Activated CD8-positive, alpha-beta memory T cell treated with anti-CD3 and anti-CD28 coated beads for 24 hours (primary cell): ENCODE results near the gene GFPT2.
A peak's percentile ranks its signal among the peaks of the same experiment; 100 is the strongest.

Source experiments
- DNase-seq: peaks from one replicate; pipeline ENCODE4 v3.0.0-alpha.2; 2020

GFPT2 gene

GRCh38 chr5:180353048-180353979, at the start of gene GFPT2:
Gene GFPT2 (minus strand): TSS chr5:180353336. CDS start chr5:180353217, 119 bp downstream.
- DNase-seq = peak; percentile 90

GRCh38 chr5:180402716-180403115, 49.6 kb upstream of the GFPT2 start:
- no peak for DNase-seq

- DNase-seq = no peak
Measured at GRCh38 chr5:180401229-180401907, 48.2 kb upstream of the GFPT2 start.

- no peak for DNase-seq
Measured at GRCh38 chr5:180400416-180400815, 47.3 kb upstream of the GFPT2 start.

- DNase-seq = no peak
Measured at GRCh38 chr5:180399401-180400215, 46.5 kb upstream of the GFPT2 start.

GRCh38 chr5:180396926-180397325, 43.8 kb upstream of the GFPT2 start:
- DNase-seq = no peak

- no peak for DNase-seq
Measured at GRCh38 chr5:180395540-180396274, 42.6 kb upstream of the GFPT2 start.

GRCh38 chr5:180394031-180394636, 41.0 kb upstream of the GFPT2 start:
- no peak for DNase-seq

- no peak for DNase-seq
Measured at GRCh38 chr5:180391276-180391675, 38.1 kb upstream of the GFPT2 start.

- DNase-seq = no peak
Measured at GRCh38 chr5:180390441-180391190, 37.5 kb upstream of the GFPT2 start.

- DNase-seq = no peak
Measured at GRCh38 chr5:180389252-180390101, 36.3 kb upstream of the GFPT2 start.

GRCh38 chr5:180387798-180388197, 34.7 kb upstream of the GFPT2 start:
- no peak for DNase-seq

- DNase-seq = no peak
Measured at GRCh38 chr5:180382926-180383325, 29.8 kb upstream of the GFPT2 start.

GRCh38 chr5:180381851-180382480, 28.8 kb upstream of the GFPT2 start:
- DNase-seq = no peak

- no peak for DNase-seq
Measured at GRCh38 chr5:180381428-180381827, 28.3 kb upstream of the GFPT2 start.

- DNase-seq = no peak
Measured at GRCh38 chr5:180380856-180381255, 27.7 kb upstream of the GFPT2 start.

- no peak for DNase-seq
Measured at GRCh38 chr5:180380441-180380840, 27.3 kb upstream of the GFPT2 start.

GRCh38 chr5:180379355-180380070, 26.4 kb upstream of the GFPT2 start:
- DNase-seq = no peak
